ENCODE measurements around the gene RAB3IL1.

DNA sequence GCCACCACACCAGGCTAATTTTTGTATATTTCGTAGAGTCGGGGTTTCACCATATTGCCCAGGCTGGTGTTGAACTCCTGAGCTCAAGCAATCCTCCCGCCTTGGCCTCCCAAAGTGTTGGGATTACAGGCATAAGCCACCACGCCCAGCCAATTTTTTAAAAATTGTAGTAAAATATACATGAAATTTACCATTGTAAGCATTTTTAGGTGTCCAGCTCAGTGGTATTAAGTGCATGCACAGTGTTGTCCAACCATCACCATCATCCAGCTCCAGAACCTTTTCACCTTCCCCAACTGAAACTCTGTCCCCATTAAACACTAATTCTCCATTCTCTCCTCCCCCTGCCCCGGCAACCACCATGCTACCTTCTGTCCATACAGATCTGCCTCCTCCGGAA, 34.5 kb downstream of the RAB3IL1 start:
- TF ChIP-seq CTCF (IDR thresholded peaks at IDR 0.05) (no peak), POLR2A (IDR thresholded peaks at IDR 0.05) (no peak)

Measured in heart left ventricle (tissue), 13 donors.